Stimulated activated naive CD8-positive, alpha-beta T cell treated with anti-CD3 and anti-CD28 coated beads, Interleukin-15, Interleukin-2, amounts not matched to agents 100 ng/mL and 50 ng/mL, for 24 hours (primary cell): Measurements from ENCODE around the gene ZBED4.

Experiments used
- H3K27ac Mint-ChIP-seq: one replicate; pipeline ENCODE4 v1.8.0; 2021; ENCODE audit warnings: mild to moderate bottlenecking, mixed read lengths
- H3K27me3 Mint-ChIP-seq: one replicate; pipeline ENCODE4 v1.8.0; 2021; ENCODE audit warnings: mixed read lengths
- H3K36me3 Mint-ChIP-seq: one replicate; pipeline ENCODE4 v1.8.0; 2021; ENCODE audit warnings: low read depth, mixed read lengths
- H3K4me1 Mint-ChIP-seq: one replicate; pipeline ENCODE4 v1.8.0; 2021; ENCODE audit warnings: low read depth, mixed read lengths
- H3K4me3 Mint-ChIP-seq: one replicate; pipeline ENCODE4 v1.8.0; 2021; ENCODE audit warnings: mild to moderate bottlenecking, mixed read lengths
- H3K9me3 Mint-ChIP-seq: one replicate; pipeline ENCODE4 v1.8.0; 2021; ENCODE audit warnings: mixed read lengths

The ZBED4 gene

DNA sequence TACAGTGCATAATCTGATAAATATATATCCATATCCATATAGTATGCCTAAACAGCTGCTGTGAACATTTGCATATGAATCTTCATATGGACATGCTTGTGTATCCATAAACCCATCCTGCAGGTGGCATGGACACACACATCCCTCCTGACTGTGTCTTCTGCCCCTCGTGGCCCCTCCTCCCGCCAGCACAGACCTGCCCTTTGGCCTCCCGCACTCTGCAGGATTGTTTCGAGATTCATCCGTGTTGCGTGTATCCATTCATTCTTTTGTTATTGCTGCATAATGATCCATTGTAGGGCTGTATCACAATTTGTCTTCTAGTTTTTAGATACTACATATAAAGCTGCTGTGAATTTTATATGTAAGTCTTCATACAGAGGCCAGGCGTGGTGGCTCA lies 24.0 kb downstream of the ZBED4 start:
- H3K4me3 Mint-ChIP-seq = no peak overlapping the region
- H3K9me3 Mint-ChIP-seq = no peaks in the 10 kb centered on the region
- peaks cover 53% of the 10 kb centered on the region for H3K36me3 Mint-ChIP-seq
- H3K4me1 Mint-ChIP-seq = peaks cover 33% of the 10 kb centered on the region
- no peaks in the 10 kb centered on the region for H3K27me3 Mint-ChIP-seq
- H3K27ac Mint-ChIP-seq = no peak overlapping the region

DNA sequence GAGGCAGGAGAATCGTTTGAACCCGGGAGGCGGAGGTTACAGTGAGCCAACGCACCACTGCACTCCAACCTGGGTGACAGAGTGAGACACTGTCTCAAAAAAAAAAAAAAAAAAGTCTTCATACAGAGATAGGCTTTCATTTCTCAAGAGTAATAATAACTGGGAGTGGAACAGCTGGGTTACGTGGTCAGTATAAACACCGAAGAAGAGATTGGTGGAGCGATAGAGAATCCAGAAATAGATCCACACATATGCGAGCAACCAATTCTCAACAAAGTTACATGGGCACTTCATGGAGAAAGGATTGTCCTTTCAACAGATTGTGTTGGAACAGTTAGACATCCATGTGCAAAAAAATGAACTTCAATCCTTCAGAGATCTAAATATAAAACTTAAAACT lies 24.6 kb downstream of the ZBED4 start:
- Mint-ChIP-seq H3K9me3 (no peaks in the 10 kb centered on the region), H3K4me3 (no peak overlapping the region), H3K4me1 (peaks cover 30% of the 10 kb centered on the region), H3K36me3 (peaks cover 56% of the 10 kb centered on the region), H3K27ac (no peak overlapping the region), H3K27me3 (no peaks in the 10 kb centered on the region)

DNA sequence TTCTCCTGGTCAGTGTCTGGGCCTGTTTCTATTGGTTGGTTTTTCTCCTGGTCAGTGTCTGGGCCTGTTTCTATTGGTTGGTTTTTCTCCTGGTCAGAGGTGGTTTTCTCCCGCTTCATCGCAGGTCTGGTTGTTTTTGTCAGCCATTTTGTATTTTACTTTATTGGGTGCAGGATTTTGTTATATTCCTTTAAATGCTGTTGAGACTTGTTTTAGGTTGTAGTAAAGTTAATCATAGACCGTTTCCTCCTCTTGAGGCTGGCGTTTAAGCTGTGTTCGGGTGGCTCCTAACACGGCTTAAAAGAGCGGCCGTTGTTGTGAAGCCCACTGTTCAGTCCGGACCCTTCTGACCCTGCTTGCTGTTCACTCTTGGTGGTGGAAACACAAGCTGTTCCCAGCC lies 26.2 kb downstream of the ZBED4 start:
- peaks cover 60% of the 10 kb centered on the region for H3K36me3 Mint-ChIP-seq
- peak overlapping the region; percentile 23 for H3K27ac Mint-ChIP-seq
- H3K4me1 Mint-ChIP-seq = peaks cover 25% of the 10 kb centered on the region
- H3K4me3 Mint-ChIP-seq = no peak overlapping the region
- no peaks in the 10 kb centered on the region for H3K9me3 Mint-ChIP-seq
- H3K27me3 Mint-ChIP-seq = no peaks in the 10 kb centered on the region

DNA sequence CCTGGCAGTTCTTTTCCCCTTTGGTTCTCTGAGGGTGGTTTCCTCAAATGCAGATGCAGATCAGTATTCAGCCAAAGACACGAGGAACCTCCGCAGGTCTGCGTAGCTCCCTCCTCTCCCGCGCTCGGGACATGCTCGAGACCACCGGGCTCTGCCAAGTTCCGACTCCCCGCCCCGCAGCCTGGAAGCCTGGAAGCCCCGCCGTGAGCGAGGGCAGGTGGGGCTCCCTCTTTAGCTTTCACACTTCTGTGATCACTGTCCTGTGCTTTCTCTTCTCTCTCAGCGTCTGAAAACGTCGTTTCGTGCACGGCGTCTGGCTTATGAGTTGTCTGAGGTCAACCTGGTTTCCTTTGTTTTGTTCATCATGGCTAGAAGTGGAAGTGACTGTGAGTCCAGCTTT lies 26.6 kb downstream of the ZBED4 start:
- Mint-ChIP-seq H3K9me3 (no peaks in the 10 kb centered on the region), H3K27ac (peak overlapping the region; percentile 23), H3K27me3 (no peaks in the 10 kb centered on the region), H3K4me1 (peaks cover 25% of the 10 kb centered on the region), H3K4me3 (no peak overlapping the region), H3K36me3 (peaks cover 61% of the 10 kb centered on the region)

DNA sequence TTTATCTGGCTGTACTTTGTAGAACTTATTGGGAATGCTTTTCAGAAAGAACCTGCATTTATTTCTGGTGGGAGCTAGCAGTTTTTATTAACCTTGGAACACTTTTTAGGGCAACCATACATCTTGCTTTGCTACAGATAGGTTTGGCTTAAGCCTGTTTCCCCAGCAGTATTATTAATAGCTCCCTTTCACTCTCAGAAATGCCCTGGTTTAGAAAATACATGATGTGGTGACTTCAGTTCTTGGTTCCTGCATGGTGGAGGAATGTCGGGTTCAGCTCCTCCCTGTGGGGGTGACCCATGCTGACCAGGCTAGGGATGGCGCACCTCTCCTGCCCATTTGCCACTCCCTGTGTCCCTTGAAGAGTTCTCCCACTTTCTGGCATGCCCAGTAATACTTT lies 28.2 kb downstream of the ZBED4 start:
- H3K4me3 Mint-ChIP-seq = no peak overlapping the region
- H3K9me3 Mint-ChIP-seq = no peaks in the 10 kb centered on the region
- peaks cover 63% of the 10 kb centered on the region for H3K36me3 Mint-ChIP-seq
- H3K27ac Mint-ChIP-seq = no peak overlapping the region
- no peaks in the 10 kb centered on the region for H3K27me3 Mint-ChIP-seq
- peaks cover 25% of the 10 kb centered on the region for H3K4me1 Mint-ChIP-seq

DNA sequence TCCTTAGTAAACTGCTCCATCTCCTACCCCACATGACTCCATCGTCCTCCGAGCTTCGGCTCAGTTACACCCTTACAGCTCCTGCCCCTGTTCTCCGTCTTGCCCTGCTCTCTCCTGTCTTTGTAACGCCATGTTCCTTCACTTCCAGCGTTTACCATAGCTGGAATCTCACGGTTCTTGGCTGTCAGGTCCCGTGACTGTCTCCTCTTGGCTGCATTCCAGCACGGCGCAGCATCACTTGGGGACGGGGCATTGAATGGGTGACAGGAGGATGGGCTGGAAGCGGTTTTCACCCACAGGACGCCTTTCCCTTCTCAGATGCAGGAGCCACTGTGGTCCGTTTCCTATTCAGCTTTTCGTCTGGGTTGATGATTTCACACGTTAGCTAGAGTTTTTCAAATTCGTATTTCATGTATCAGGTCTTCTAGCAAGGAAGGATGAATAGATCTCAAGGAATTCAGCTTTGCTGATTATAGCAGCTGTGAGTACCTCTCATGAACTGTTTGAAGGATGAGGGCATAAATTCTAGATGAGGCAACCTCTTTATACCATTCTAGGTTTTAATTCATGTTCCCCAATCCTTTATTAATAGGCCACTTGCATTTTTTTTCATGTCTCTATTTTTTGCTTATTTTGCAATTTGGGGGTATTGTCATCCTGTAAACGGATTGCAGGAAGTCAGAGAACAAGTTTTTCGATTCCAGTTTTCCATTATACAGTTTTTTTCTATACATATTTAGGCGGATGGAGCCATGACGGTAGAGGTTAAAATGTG lies 29.1 kb downstream of the ZBED4 start:
- H3K4me3 Mint-ChIP-seq = no peak overlapping the region
- no peaks in the 10 kb centered on the region for H3K9me3 Mint-ChIP-seq
- H3K27me3 Mint-ChIP-seq = no peaks in the 10 kb centered on the region
- H3K4me1 Mint-ChIP-seq = peaks cover 24% of the 10 kb centered on the region
- peaks cover 67% of the 10 kb centered on the region for H3K36me3 Mint-ChIP-seq
- H3K27ac Mint-ChIP-seq = no peak overlapping the region

DNA sequence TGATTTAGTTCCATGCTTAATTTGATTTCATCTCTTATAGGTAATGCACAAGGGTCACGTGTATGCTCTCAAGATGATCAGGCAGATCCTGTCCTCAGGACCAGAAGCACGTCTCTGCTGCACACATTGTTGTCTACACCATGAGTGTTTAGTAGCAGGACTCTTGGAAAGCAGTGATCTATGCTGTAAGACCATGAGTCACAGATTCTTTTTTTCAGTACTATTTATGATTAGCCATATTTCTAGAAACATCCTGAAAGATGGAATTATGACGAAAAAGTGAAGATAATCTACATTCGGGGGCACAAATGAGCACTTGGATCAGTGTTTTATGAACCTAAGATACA lies 29.6 kb downstream of the ZBED4 start:
- H3K4me1 Mint-ChIP-seq = peaks cover 22% of the 10 kb centered on the region
- no peak overlapping the region for H3K4me3 Mint-ChIP-seq
- no peaks in the 10 kb centered on the region for H3K27me3 Mint-ChIP-seq
- H3K9me3 Mint-ChIP-seq = no peaks in the 10 kb centered on the region
- H3K27ac Mint-ChIP-seq = no peak overlapping the region
- peaks cover 68% of the 10 kb centered on the region for H3K36me3 Mint-ChIP-seq

DNA sequence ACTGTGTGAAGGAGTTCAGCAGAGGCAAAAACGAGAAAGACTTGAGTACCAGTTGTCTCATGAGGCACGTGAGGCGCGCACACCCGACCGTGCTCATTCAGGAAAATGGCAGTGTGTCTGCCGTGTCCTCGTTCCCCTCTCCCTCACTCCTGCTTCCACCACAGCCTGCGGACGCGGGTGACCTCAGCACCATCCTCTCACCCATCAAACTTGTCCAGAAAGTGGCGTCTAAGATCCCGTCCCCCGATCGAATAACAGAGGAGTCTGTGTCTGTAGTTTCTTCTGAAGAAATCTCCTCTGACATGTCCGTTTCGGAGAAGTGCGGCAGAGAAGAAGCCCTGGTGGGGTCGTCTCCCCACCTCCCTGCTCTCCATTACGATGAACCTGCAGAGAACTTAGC lies 30.4 kb downstream of the ZBED4 start:
- H3K36me3 Mint-ChIP-seq = peaks cover 72% of the 10 kb centered on the region
- H3K27ac Mint-ChIP-seq = no peak overlapping the region
- H3K27me3 Mint-ChIP-seq = no peaks in the 10 kb centered on the region
- H3K9me3 Mint-ChIP-seq = no peaks in the 10 kb centered on the region
- H3K4me1 Mint-ChIP-seq = peaks cover 22% of the 10 kb centered on the region
- no peak overlapping the region for H3K4me3 Mint-ChIP-seq

DNA sequence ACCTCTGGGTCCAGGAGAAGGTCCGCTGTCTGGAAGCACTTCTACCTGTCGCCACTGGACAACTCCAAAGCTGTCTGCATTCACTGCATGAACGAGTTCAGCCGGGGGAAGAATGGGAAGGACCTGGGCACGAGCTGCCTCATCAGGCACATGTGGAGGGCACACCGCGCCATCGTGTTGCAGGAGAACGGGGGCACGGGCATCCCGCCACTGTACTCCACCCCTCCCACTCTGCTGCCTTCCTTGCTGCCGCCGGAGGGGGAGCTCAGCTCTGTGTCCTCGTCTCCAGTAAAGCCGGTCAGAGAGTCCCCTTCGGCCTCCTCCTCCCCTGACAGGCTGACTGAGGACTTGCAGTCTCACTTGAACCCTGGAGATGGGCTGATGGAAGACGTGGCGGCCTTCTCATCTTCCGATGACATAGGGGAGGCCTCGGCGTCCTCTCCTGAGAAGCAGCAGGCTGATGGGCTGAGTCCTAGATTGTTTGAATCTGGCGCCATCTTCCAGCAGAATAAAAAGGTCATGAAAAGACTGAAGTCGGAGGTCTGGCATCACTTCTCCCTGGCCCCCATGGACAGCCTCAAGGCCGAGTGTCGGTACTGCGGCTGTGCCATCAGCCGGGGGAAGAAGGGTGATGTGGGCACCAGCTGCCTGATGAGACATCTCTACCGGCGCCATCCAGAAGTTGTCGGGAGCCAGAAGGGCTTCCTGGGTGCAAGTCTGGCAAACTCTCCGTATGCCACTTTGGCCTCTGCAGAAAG lies 31.0 kb downstream of the ZBED4 start:
- Mint-ChIP-seq H3K27ac (no peak overlapping the region), H3K27me3 (no peaks in the 10 kb centered on the region), H3K36me3 (peaks cover 78% of the 10 kb centered on the region), H3K4me1 (peaks cover 22% of the 10 kb centered on the region), H3K9me3 (no peaks in the 10 kb centered on the region), H3K4me3 (no peak overlapping the region)

DNA sequence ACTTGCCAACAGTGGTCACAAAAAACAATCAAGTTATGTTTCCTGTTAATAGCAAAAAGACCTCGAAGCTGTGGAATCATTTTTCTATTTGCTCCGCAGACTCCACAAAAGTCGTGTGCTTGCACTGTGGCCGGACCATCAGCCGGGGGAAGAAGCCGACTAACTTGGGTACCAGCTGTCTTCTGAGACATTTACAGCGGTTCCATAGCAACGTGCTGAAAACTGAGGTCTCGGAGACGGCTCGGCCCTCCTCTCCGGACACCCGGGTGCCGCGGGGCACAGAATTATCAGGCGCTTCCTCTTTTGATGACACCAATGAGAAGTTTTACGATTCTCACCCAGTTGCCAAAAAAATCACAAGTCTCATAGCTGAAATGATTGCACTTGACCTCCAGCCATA lies 31.6 kb downstream of the ZBED4 start:
- peaks cover 17% of the 10 kb centered on the region for H3K4me1 Mint-ChIP-seq
- no peaks in the 10 kb centered on the region for H3K27me3 Mint-ChIP-seq
- no peak overlapping the region for H3K27ac Mint-ChIP-seq
- H3K36me3 Mint-ChIP-seq = peaks cover 78% of the 10 kb centered on the region
- H3K9me3 Mint-ChIP-seq = no peaks in the 10 kb centered on the region
- H3K4me3 Mint-ChIP-seq = no peak overlapping the region

DNA sequence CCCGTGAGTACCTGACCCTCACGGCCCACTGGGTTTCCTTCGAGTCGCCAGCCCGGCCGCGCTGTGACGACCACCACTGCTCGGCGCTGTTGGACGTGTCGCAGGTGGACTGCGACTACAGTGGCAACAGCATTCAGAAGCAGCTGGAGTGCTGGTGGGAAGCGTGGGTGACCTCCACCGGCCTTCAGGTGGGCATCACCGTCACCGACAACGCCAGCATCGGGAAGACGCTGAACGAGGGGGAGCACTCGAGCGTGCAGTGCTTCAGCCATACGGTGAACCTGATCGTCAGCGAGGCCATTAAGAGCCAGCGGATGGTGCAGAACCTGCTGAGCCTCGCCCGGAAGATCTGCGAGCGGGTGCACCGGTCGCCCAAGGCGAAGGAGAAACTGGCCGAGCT lies 32.2 kb downstream of the ZBED4 start:
- H3K27me3 Mint-ChIP-seq = no peaks in the 10 kb centered on the region
- H3K4me1 Mint-ChIP-seq = peaks cover 13% of the 10 kb centered on the region
- H3K4me3 Mint-ChIP-seq = no peak overlapping the region
- H3K9me3 Mint-ChIP-seq = no peaks in the 10 kb centered on the region
- H3K36me3 Mint-ChIP-seq = peaks cover 81% of the 10 kb centered on the region
- no peak overlapping the region for H3K27ac Mint-ChIP-seq

DNA sequence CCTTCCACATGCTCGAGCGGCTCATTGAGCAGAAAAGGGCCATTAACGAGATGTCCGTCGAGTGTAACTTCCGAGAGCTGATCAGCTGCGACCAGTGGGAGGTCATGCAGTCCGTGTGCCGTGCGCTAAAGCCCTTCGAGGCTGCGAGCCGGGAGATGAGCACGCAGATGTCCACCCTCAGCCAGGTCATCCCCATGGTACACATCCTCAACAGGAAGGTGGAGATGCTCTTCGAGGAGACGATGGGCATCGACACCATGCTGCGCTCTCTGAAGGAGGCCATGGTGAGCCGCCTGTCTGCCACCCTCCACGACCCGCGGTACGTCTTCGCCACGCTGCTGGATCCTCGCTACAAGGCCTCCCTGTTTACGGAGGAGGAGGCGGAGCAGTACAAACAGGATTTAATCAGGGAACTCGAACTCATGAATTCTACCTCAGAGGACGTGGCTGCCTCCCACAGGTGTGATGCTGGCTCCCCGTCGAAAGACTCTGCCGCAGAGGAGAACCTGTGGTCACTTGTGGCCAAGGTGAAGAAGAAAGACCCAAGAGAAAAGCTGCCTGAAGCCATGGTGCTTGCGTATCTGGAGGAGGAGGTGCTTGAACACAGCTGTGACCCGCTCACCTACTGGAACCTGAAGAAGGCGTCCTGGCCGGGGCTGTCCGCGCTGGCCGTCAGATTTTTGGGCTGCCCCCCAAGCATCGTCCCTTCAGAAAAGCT lies 32.9 kb downstream of the ZBED4 start:
- Mint-ChIP-seq H3K4me1 (peaks cover 10% of the 10 kb centered on the region), H3K9me3 (peaks cover 5% of the 10 kb centered on the region), H3K4me3 (no peak overlapping the region), H3K36me3 (peaks cover 87% of the 10 kb centered on the region), H3K27ac (no peak overlapping the region), H3K27me3 (no peaks in the 10 kb centered on the region)

DNA sequence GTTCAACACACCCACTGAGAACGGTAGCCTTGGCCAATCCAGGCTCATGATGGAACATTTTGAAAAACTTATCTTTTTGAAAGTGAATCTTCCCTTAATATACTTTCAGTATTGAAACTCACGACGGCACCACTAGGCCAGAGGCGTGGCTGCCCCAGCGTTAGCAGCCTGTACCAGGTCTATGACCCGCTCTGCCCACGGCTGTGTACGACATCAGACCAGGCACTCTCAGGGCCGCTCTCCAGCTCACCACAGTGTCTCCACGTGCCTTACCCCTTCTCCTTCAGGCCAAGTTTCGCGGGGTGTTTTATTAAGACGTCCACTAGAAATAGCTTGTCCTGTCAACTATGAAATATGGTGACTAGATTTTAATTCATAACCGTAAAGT lies 33.4 kb downstream of the ZBED4 start:
- Mint-ChIP-seq H3K9me3 (peaks cover 5% of the 10 kb centered on the region), H3K36me3 (peaks cover 91% of the 10 kb centered on the region), H3K27ac (no peak overlapping the region), H3K4me1 (peaks cover 4% of the 10 kb centered on the region), H3K4me3 (no peak overlapping the region), H3K27me3 (no peaks in the 10 kb centered on the region)

DNA sequence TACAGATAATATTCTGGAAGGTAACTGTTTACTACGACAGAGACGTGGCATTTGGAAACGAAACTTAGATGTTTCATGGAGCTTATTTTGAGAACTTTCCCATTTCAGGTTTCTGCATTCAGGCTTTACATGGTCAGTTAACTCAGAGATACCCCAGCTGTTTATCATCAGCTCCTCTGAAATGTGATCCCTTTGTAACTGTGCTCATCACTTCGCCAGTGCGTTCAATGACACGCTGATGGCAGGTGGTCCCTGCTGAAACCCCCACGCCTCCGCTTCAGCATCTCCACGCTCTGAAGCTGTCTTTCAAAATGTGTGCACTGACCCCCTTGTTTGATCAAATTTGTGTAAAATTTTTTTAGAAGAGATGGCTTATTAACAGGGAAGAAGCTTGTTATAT lies 34.1 kb downstream of the ZBED4 start:
- Mint-ChIP-seq H3K4me3 (no peak overlapping the region), H3K27me3 (no peaks in the 10 kb centered on the region), H3K9me3 (peaks cover 5% of the 10 kb centered on the region), H3K27ac (no peak overlapping the region), H3K4me1 (no peaks in the 10 kb centered on the region), H3K36me3 (peaks cover 90% of the 10 kb centered on the region)

DNA sequence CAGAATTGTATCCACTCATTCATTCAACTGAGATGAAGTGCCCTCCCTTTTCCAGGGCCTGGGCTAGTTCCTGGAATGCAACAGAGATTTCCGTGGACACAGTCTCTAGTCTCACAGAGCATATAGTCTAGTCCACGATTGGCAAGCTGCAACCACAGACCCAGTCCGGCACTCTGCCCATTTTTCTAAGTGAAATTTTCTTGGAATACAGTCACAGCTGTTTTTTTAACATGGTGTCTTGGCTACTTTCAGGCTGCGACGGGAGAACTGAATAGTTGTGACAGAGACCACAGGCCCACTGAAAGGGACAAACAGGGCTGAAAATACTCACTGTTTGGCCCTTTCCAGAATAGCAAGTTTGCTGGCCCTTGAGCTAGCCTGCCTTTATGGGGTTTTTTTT lies 35.4 kb downstream of the ZBED4 start:
- H3K4me1 Mint-ChIP-seq = no peaks in the 10 kb centered on the region
- no peak overlapping the region for H3K4me3 Mint-ChIP-seq
- H3K36me3 Mint-ChIP-seq = peaks cover 85% of the 10 kb centered on the region

More for the DNA sequence above, 35.4 kb downstream of the ZBED4 start:
- H3K9me3 Mint-ChIP-seq = peaks cover 5% of the 10 kb centered on the region
- no peak overlapping the region for H3K27ac Mint-ChIP-seq
- H3K27me3 Mint-ChIP-seq = no peaks in the 10 kb centered on the region
